Fibroblast of lung (primary cell): ENCODE measurements around the gene ASAP2. TPM values are rescaled to one million over a fixed set of nuclear protein-coding genes. Genes with fewer than 3 reads are reported as not detected.

ENCODE experiments used
- DNase-seq, 2 donors: peaks; one replicate each; pipeline versions ENCODE4 v3.0.0 to v3.0.0-alpha.2; 2010; ENCODE audit warnings: low read depth in 2 of 2
- H2AFZ ChIP-seq: 2 replicates; pipeline ENCODE4 v1.5.1; 2012; ENCODE audit warnings: low read length, control low read depth, inconsistent platforms
- H3K27ac ChIP-seq: 2 replicates; pipeline ENCODE4 v1.5.1; 2011; ENCODE audit warnings: low read length, control low read depth; ENCODE audit not compliant: insufficient read depth
- H3K27me3 ChIP-seq: 2 replicates; pipeline ENCODE4 v1.5.1; 2011; ENCODE audit warnings: mild to moderate bottlenecking, low read length; ENCODE audit not compliant: control insufficient read depth, insufficient read depth
- H3K36me3 ChIP-seq: 2 replicates; pipeline ENCODE4 v1.5.1; 2011; ENCODE audit warnings: low read length; ENCODE audit not compliant: control insufficient read depth, insufficient read depth
- H3K4me1 ChIP-seq: 2 replicates; pipeline ENCODE4 v1.5.1; 2011; ENCODE audit warnings: low read length; ENCODE audit not compliant: control insufficient read depth, insufficient read depth; ENCODE audit errors: extremely low read depth
- H3K4me2 ChIP-seq: 2 replicates; pipeline ENCODE4 v1.5.1; 2011; ENCODE audit warnings: low read length, control low read depth; ENCODE audit not compliant: insufficient read depth; ENCODE audit errors: extremely low read depth
- H3K4me3 ChIP-seq, 4 experiments: fragments of 200-600 bp in 1 of 4; sonication (generic) in 1 of 4; replicated peaks in 1 of 4; 2 replicates each; pipeline ENCODE4 v1.5.1; 2011 to 2016; ENCODE audit warnings: low read length in 4 of 4, low read depth in 3 of 4, mild to moderate bottlenecking in 3 of 4, control low read depth in 2 of 4, inconsistent platforms in 1 of 4, mixed read lengths in 1 of 4; ENCODE audit not compliant: insufficient read depth in 1 of 4; ENCODE audit errors: control extremely low read depth in 1 of 4
- H3K79me2 ChIP-seq: 2 replicates; pipeline ENCODE4 v1.5.1; 2012; ENCODE audit warnings: mild to moderate bottlenecking, low read length, inconsistent platforms; ENCODE audit not compliant: control insufficient read depth, insufficient read depth
- H3K9ac ChIP-seq: 2 replicates; pipeline ENCODE4 v1.5.1; 2011; ENCODE audit warnings: mild to moderate bottlenecking, low read length, control low read depth; ENCODE audit not compliant: insufficient read depth
- H3K9me3 ChIP-seq: 2 replicates; pipeline ENCODE4 v1.5.1; 2012; ENCODE audit warnings: low read depth, low read length; ENCODE audit not compliant: control insufficient read depth, insufficient read depth
- H4K20me1 ChIP-seq: 2 replicates; pipeline ENCODE4 v1.5.1; 2011; ENCODE audit warnings: low read length; ENCODE audit not compliant: control insufficient read depth, insufficient read depth; ENCODE audit errors: extremely low read depth
- EZH2 ChIP-seq: IDR thresholded peaks from 2 replicates; pipeline ENCODE4 v1.5.1; 2012; ENCODE audit warnings: low read length, control low read depth, mild to moderate bottlenecking; ENCODE audit errors: missing control alignments
- polyA plus RNA-seq, 2 donors: library from polyadenylated mRNA; depleted of rRNA in 1 of 2; stranded (reverse) in 1 of 2; unstranded in 1 of 2; fragments of >200 nt; gene quantifications; 2 replicates each; pipeline ENCODE4 v1.2.1, GENCODE V29; 2011 to 2012; ENCODE audit warnings: missing spikeins in 1 of 2
- total RNA-seq: library from RNA; depleted of rRNA; stranded (reverse); fragments of >200 nt; gene quantifications from 2 replicates; pipeline ENCODE4 v1.2.1, GENCODE V29; 2014
- TF ChIP-seq, protein P1 (sequence below), 2 donors: IDR thresholded peaks in 1 of 2; conservative IDR thresholded peaks in 1 of 2; 1 replicate in 1 of 2; 2 replicates in 1 of 2; pipeline ENCODE4 v1.5.1; 2011 to 2012; ENCODE audit warnings: low read length in 2 of 2, control low read depth in 1 of 2, inconsistent platforms in 1 of 2, low read depth in 1 of 2, mild to moderate bottlenecking in 1 of 2

The ASAP2 gene
- total and polyA plus RNA-seq, 2 donors (not counting 1 experiment from before 2014, with no cell fraction given) = 19.2 to 19.9 TPM

DNA sequence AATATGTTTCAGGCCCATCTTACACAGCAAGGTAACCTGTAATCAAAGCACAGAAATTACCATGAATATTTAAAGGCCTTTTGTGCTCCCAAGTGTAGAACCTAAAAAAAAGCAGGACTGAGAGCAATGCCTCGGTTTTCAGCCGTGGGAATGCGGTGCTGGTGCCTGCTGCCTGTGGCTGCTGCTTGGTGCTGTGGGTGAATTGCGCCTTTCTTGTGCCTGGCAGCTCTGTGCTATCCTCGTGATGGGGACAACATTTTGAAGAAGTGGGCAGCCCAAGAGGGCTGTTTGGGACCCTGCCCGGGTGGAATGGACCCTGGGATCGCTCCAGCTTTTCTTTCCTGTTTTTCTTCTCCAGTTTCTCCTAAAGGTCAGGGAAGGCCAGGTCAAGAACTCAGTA, 91.2 kb downstream of the ASAP2 start:
- no peaks in the 10 kb centered on the region for H4K20me1 ChIP-seq
- H3K36me3 ChIP-seq = no peaks in the 10 kb centered on the region
- DNase-seq = no peak
- H3K4me2 ChIP-seq = no peak overlapping the region
- no peak overlapping the region for H3K4me3 ChIP-seq
- H2AFZ ChIP-seq = no peak overlapping the region
- no peak overlapping the region for H3K27ac ChIP-seq
- no peak for TF ChIP-seq EZH2
- TF ChIP-seq, protein P1, sequence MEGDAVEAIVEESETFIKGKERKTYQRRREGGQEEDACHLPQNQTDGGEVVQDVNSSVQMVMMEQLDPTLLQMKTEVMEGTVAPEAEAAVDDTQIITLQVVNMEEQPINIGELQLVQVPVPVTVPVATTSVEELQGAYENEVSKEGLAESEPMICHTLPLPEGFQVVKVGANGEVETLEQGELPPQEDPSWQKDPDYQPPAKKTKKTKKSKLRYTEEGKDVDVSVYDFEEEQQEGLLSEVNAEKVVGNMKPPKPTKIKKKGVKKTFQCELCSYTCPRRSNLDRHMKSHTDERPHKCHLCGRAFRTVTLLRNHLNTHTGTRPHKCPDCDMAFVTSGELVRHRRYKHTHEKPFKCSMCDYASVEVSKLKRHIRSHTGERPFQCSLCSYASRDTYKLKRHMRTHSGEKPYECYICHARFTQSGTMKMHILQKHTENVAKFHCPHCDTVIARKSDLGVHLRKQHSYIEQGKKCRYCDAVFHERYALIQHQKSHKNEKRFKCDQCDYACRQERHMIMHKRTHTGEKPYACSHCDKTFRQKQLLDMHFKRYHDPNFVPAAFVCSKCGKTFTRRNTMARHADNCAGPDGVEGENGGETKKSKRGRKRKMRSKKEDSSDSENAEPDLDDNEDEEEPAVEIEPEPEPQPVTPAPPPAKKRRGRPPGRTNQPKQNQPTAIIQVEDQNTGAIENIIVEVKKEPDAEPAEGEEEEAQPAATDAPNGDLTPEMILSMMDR (conservative IDR thresholded peaks at IDR 0.05 in 1 of 2, IDR thresholded peaks at IDR 0.05 in 1 of 2; ENCODE audit: low read depth in 1 of 2, low read length in 2 of 2) = no peak
- H3K9ac ChIP-seq = no peak overlapping the region
- peaks cover 3% of the 10 kb centered on the region for H3K4me1 ChIP-seq
- H3K79me2 ChIP-seq = peaks cover 7% of the 10 kb centered on the region
- no peaks in the 10 kb centered on the region for H3K9me3 ChIP-seq
- no peaks in the 10 kb centered on the region for H3K27me3 ChIP-seq

DNA sequence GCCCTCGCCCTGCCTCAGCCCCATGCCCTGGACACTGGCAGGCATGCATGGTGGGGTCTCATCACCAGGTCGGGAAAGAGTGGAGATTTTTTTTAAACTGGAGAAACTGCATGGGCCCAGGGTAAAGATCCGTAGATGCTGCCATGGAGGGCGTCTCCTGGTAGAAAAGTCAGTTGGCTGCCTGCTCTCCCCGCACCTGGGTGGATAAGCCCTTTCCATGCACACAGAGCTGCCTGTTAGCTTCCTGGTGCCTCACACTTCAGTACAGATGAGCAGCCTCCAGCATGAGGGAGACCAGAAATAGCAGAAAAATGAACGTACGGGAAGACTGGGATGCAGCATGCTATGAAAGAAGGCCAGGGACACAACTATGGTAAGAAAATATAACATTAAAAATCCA, 92.0 kb downstream of the ASAP2 start:
- H4K20me1 ChIP-seq = no peaks in the 10 kb centered on the region
- DNase-seq = no peak
- no peaks in the 10 kb centered on the region for H3K36me3 ChIP-seq
- no peak overlapping the region for H3K9ac ChIP-seq
- TF ChIP-seq EZH2 = no peak
- TF ChIP-seq, protein P1 (conservative IDR thresholded peaks at IDR 0.05 in 1 of 2, IDR thresholded peaks at IDR 0.05 in 1 of 2; ENCODE audit: low read depth in 1 of 2, low read length in 2 of 2) = no peak
- no peak overlapping the region for H2AFZ ChIP-seq
- H3K79me2 ChIP-seq = peaks cover 7% of the 10 kb centered on the region
- no peaks in the 10 kb centered on the region for H3K9me3 ChIP-seq
- no peak overlapping the region for H3K4me3 ChIP-seq
- peaks cover 3% of the 10 kb centered on the region for H3K4me1 ChIP-seq
- no peaks in the 10 kb centered on the region for H3K27me3 ChIP-seq
- H3K27ac ChIP-seq = no peak overlapping the region
- no peak overlapping the region for H3K4me2 ChIP-seq

DNA sequence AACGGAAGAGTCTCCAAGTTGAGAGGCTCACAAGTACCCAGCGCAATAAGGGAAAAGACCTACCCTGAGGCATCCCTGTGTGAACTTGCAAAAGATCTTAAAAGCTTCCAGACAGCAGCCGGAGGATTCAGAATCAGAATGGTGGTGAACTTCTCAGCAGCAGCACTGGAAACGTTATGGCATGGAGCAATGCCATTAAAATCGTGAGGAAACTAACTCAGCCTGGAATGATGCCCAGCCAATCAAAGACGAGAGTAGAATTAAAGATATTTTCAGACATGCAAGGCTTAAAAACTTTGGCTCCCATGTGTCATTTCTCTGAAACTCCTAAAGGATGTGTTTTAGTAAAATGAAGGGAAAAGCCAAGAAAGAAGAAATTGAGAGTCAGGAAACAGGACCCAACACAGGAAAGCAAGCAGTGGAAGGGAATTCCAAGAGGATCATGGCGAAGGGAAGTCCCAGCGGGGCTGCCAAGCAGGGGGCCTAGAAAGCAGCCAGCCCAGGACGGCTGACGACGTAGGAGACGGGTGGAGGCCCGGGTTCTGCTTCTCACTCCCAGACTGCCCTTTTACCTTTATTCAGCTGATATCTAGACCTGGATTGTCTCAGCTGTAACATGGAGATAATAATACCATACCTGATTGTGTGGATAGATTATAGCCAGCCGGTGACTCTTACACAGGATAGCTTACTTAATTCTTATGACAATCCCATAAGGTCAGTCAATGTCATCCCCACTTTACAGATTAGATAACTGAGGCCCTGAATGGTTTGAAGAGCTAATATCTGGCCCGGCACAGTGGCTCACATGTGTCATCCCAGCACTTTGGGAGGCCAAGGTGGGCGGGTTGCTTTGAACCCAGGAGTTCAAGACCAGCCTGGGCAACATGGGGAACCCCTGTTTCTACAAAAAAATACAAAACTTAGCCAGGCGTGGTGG, 92.8 kb downstream of the ASAP2 start:
- TF ChIP-seq, protein P1 (conservative IDR thresholded peaks at IDR 0.05 in 1 of 2, IDR thresholded peaks at IDR 0.05 in 1 of 2; ENCODE audit: low read depth in 1 of 2, low read length in 2 of 2) = no peak
- no peak for TF ChIP-seq EZH2
- H3K27ac ChIP-seq = no peak overlapping the region
- H3K36me3 ChIP-seq = no peaks in the 10 kb centered on the region
- H3K9me3 ChIP-seq = no peaks in the 10 kb centered on the region
- H3K4me2 ChIP-seq = no peak overlapping the region
- peaks cover 7% of the 10 kb centered on the region for H3K79me2 ChIP-seq
- H3K4me1 ChIP-seq = peaks cover 3% of the 10 kb centered on the region
- DNase-seq = no peak
- no peak overlapping the region for H3K4me3 ChIP-seq
- H3K27me3 ChIP-seq = no peaks in the 10 kb centered on the region
- H4K20me1 ChIP-seq = no peaks in the 10 kb centered on the region
- no peak overlapping the region for H2AFZ ChIP-seq
- H3K9ac ChIP-seq = no peak overlapping the region
